Esophagus muscularis mucosa (tissue), 3 donors: Measurements from ENCODE around the gene TNFSF12.

Experiments
- POLR2A ChIP-seq: fragments of 450-650 bp; IDR thresholded peaks from one replicate; pipeline ENCODE4 v1.6.1; 2017; ENCODE audit warnings: antibody characterized with exemption, moderate library complexity, mild to moderate bottlenecking, low read depth
- TF ChIP-seq, protein P1 (sequence below), 3 experiments: fragments of 200-600 bp in 2 of 3; fragments of 450-650 bp in 1 of 3; sonication (generic) in 2 of 3; IDR thresholded peaks; one replicate each; pipeline ENCODE4 v1.5.1; 2017 to 2019; ENCODE audit warnings: antibody characterized with exemption in 3 of 3, mild to moderate bottlenecking in 2 of 3, moderate library complexity in 1 of 3

DNA sequence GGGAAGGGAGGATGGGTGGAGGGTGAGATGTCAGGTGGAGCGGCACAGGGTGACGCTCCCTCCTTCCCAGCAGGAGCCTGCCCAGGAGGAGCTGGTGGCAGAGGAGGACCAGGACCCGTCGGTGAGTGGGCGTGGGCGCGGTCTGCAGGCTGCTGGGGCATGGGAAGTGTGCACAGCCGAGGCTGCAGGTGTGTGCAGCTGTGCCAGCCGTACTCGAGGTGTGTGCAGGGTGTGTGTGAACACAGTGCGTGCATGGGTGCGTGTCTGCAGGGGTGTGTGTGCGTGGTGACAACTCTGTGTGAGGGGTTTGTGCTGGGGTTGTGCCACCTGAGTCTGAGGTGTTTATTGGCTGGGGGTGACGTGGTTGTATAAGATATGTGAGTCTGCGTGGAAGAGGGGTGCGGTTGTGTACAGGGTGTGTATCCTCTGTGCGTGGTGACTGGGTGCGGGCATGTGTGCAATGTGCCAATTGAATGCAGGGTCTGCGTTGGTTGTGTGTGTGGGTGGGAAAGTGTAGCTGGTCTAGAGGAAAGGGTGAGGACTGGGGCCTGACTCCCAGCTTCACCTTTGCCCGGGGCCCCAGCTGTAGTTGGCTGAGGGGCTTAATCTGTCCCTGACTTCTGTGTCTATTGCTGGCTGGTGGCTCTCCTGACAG lies 670 bp downstream of the TNFSF12 start:
- no peak for TF ChIP-seq POLR2A
- TF ChIP-seq, protein P1, sequence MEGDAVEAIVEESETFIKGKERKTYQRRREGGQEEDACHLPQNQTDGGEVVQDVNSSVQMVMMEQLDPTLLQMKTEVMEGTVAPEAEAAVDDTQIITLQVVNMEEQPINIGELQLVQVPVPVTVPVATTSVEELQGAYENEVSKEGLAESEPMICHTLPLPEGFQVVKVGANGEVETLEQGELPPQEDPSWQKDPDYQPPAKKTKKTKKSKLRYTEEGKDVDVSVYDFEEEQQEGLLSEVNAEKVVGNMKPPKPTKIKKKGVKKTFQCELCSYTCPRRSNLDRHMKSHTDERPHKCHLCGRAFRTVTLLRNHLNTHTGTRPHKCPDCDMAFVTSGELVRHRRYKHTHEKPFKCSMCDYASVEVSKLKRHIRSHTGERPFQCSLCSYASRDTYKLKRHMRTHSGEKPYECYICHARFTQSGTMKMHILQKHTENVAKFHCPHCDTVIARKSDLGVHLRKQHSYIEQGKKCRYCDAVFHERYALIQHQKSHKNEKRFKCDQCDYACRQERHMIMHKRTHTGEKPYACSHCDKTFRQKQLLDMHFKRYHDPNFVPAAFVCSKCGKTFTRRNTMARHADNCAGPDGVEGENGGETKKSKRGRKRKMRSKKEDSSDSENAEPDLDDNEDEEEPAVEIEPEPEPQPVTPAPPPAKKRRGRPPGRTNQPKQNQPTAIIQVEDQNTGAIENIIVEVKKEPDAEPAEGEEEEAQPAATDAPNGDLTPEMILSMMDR (IDR thresholded peaks at IDR 0.05), result no peak
